ENCODE results near the gene TECR. TPM values are rescaled to one million over a fixed set of nuclear protein-coding genes. Genes with fewer than 3 reads are reported as not detected.
A peak's percentile ranks its signal among the peaks of the same experiment; 100 is the strongest.
"Not testable (repeated sequence)": the region's sequence is repeated elsewhere in the genome, so short reads cannot be mapped to it uniquely, and the experiment has no call there.

Gene TECR
- total RNA-seq, 4 donors from 2014 or later: 111 to 176 (median 150) TPM

GRCh38 chr19:14562660-14563589, 33.5 kb downstream of the TECR start:
- H3K27ac ChIP-seq: peak overlapping the region; percentile 68
- H3K4me3 ChIP-seq: peak overlapping the region; percentile 18
- no peak for TF ChIP-seq POLR2A (IDR thresholded peaks at IDR 0.05)
- no peak for TF ChIP-seq EP300 (IDR thresholded peaks at IDR 0.05)
- no peak for TF ChIP-seq CTCF (IDR thresholded peaks at IDR 0.05)
- TF ChIP-seq POLR2AphosphoS5 (IDR thresholded peaks at IDR 0.05): no peak
- DNase-seq (ENCODE audit: low spot score in 2 of 2): no peak
- H3K9me3 ChIP-seq: no peaks in the 10 kb centered on the region
- H3K36me3 ChIP-seq: peaks cover 35% of the 10 kb centered on the region
- peaks cover 65% of the 10 kb centered on the region for H3K4me1 ChIP-seq
- H3K27me3 ChIP-seq: no peaks in the 10 kb centered on the region
- 90% methylated on average over 8 of the region's 23 CpGs for whole genome bisulfite sequencing

- no peaks in the 10 kb centered on the region for H3K9me3 ChIP-seq
- TF ChIP-seq POLR2A (IDR thresholded peaks at IDR 0.05): no peak
- TF ChIP-seq EP300 (IDR thresholded peaks at IDR 0.05): no peak
- TF ChIP-seq POLR2AphosphoS5 (IDR thresholded peaks at IDR 0.05): no peak
- TF ChIP-seq CTCF (IDR thresholded peaks at IDR 0.05): no peak
- WGBS: 75% methylated on average over 1 of the region's 16 CpGs
- DNase-seq (ENCODE audit: low spot score in 2 of 2): no peak
- peaks cover 35% of the 10 kb centered on the region for H3K36me3 ChIP-seq
- no peaks in the 10 kb centered on the region for H3K27me3 ChIP-seq
- peak overlapping the region; percentile 68 for H3K27ac ChIP-seq
- H3K4me1 ChIP-seq: peaks cover 59% of the 10 kb centered on the region
- H3K4me3 ChIP-seq: no peak overlapping the region
These were observed 34.2 kb downstream of the TECR start for GRCh38 chr19:14563590-14563926.

- no peak overlapping the region for H3K4me3 ChIP-seq
- peak in 1 of 2 donors; percentile 72 for DNase-seq (ENCODE audit: low spot score in 2 of 2)
- TF ChIP-seq POLR2A (IDR thresholded peaks at IDR 0.05) (no peak), CTCF (IDR thresholded peaks at IDR 0.05) (no peak), POLR2AphosphoS5 (IDR thresholded peaks at IDR 0.05) (no peak), EP300 (IDR thresholded peaks at IDR 0.05) (no peak)
- H3K4me1 ChIP-seq: peaks cover 53% of the 10 kb centered on the region
- no peaks in the 10 kb centered on the region for H3K9me3 ChIP-seq
- peaks cover 35% of the 10 kb centered on the region for H3K36me3 ChIP-seq
- peak overlapping the region; percentile 68 for H3K27ac ChIP-seq
- 70% methylated on average over 26 of the region's 33 CpGs for WGBS
- no peaks in the 10 kb centered on the region for H3K27me3 ChIP-seq
These were observed 34.7 kb downstream of the TECR start for GRCh38 chr19:14563989-14564651.

- H3K9me3 ChIP-seq; DNase-seq (ENCODE audit: low spot score in 2 of 2); H3K4me3 ChIP-seq; H3K27me3 ChIP-seq: not testable (repeated sequence)
- peaks cover 35% of the 10 kb centered on the region for H3K36me3 ChIP-seq
- WGBS: 70% methylated on average over 19 of the region's 22 CpGs
- peak overlapping the region; percentile 47 for H3K27ac ChIP-seq
- peaks cover 47% of the 10 kb centered on the region for H3K4me1 ChIP-seq
These were observed 35.4 kb downstream of the TECR start for GRCh38 chr19:14564652-14565297.

GRCh38 chr19:14565298-14565679, 35.9 kb downstream of the TECR start:
- H3K4me1 ChIP-seq: peaks cover 44% of the 10 kb centered on the region
- H3K27me3 ChIP-seq: no peaks in the 10 kb centered on the region
- TF ChIP-seq EP300 (IDR thresholded peaks at IDR 0.05) (no peak), CTCF (IDR thresholded peaks at IDR 0.05) (no peak), POLR2AphosphoS5 (IDR thresholded peaks at IDR 0.05) (no peak), POLR2A (IDR thresholded peaks at IDR 0.05) (no peak)
- no peaks in the 10 kb centered on the region for H3K9me3 ChIP-seq
- DNase-seq (ENCODE audit: low spot score in 2 of 2): no peak
- WGBS: 79% methylated on average over 9 of the region's 22 CpGs
- H3K36me3 ChIP-seq: peaks cover 35% of the 10 kb centered on the region
- no peak overlapping the region for H3K4me3 ChIP-seq
- H3K27ac ChIP-seq: no peak overlapping the region

Measured in suprapubic skin (tissue), 4 donors.